GM18499 (cell line): Measurements from ENCODE around the gene ZBTB44.

Experiments
- ATAC-seq: cut with Tn5 transposase; IDR thresholded peaks from one replicate; pipeline ENCODE4 v1.9.1; 2021; ENCODE audit warnings: moderate number of reproducible peaks; ENCODE audit not compliant: insufficient read depth, unreplicated experiment

The ZBTB44 gene

DNA sequence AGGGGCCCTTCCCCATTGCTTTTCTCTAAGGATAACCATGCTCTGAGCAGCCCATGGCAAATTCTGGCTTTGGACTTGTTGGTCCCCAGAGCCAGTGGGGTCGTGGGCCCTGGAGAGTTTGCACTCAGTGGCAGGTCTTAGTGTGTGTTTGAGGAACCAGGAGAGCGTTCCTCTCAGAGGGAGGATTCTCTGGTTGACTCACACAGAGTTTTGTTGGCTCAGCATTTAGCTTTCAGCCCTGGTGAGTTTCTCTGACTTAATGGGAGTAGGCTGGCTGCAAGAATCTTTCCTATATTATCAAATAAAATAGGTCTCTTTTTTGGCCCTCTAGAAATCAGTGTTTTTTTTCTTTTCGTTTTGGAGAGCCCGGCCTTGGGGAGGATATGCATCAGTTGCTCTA lies 134.2 kb downstream of the ZBTB44 start:
- ATAC-seq: peak; percentile 63

- no peak for ATAC-seq
Observed at GRCh38 chr11:130179396-130180306, 135.1 kb downstream of the ZBTB44 start.

DNA sequence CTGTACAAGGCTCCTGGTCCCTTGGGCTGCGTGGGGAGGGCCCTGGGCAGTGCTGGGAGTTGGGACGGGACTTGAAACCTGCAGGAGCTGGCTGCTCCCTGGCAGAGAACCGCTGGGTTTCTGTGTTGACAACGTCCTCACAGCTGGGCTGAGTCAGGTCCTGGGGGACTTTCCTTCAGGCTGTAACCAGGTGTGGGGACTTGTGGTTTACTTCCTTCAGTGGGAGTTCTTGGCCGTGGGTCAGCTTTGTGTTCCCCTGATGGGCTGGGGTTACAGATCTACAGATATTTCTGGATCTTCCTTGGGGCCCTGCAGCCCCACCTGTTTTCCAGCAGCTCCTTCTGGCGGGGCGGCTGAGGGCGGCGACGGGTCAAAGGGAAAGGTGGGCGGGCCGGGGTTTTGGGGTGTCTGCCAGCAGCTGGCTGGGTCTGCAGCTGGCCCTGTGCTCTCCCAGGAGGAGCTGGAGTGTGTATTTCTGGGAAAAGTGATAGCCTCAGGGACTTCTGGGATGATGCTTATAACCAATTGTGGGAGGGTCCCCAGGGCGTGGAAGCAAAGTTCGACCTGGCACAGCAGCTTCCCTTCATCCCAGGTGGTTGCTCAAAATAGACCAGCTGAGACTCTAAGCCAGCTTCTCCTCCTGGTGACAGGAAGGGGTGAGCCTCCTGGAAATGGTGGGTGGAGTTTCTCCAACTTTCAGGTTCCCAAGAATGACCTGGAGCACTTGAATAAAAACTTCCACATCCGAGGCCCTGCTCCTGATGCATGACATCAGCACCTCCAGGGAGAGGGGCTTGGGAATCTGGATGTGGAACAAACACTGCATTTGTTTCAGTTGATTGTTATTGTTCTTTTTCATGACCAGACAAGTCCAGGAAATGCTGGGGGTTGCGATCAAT lies 136.0 kb downstream of the ZBTB44 start:
- ATAC-seq: no peak

DNA sequence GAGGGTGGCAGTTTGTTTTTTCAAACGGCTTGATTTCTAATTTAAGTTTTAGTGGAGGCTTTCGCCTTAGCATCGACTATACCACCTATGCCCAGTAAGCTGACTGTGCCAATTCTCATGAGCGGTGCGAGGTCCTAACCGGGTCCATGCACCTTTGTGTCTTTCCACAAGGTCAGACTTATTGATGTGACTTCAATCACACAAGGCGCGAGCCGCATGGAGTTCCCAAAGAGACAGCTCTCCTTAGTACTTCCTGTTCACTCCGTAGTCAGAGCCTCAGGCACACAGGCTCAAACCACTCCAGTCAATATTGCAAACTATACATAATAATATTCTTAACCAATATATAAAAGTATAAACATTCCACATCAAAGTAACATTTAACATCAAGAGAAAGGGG lies 136.9 kb downstream of the ZBTB44 start:
- ATAC-seq: no peak
